ENCODE results near the gene BRD9.

The BRD9 gene

DNA sequence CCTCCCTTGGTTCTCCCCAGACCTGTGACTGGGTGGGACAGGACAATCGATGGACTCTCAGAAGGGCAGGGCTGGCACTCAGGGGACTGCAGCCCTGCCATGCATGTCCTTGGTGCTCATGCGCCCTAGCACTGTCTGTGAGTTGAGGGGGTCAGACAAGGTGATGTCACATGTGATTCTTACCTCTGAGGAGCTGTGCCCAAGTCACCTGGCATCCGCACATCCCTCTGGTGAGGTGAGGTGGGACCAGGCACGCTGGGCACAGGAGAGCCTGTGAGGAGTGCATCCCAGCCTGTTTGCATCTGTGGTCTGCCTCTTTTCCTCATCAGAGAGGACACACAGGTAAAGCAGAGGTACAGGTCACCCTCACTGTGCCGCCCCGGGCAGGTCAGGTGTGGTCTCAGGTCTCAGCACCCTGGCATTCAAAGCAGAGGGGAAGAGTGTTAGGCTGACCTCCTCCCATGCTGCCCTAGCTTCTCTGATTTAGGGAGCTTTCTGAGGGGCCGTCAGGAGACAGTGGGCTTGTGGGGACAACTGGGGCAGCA lies 14.8 kb upstream of the BRD9 start:
- FAIRE-seq (no peak), DNase-seq (ENCODE audit: insufficient read length, low spot score) (no peak)
- TF ChIP-seq, protein P1, sequence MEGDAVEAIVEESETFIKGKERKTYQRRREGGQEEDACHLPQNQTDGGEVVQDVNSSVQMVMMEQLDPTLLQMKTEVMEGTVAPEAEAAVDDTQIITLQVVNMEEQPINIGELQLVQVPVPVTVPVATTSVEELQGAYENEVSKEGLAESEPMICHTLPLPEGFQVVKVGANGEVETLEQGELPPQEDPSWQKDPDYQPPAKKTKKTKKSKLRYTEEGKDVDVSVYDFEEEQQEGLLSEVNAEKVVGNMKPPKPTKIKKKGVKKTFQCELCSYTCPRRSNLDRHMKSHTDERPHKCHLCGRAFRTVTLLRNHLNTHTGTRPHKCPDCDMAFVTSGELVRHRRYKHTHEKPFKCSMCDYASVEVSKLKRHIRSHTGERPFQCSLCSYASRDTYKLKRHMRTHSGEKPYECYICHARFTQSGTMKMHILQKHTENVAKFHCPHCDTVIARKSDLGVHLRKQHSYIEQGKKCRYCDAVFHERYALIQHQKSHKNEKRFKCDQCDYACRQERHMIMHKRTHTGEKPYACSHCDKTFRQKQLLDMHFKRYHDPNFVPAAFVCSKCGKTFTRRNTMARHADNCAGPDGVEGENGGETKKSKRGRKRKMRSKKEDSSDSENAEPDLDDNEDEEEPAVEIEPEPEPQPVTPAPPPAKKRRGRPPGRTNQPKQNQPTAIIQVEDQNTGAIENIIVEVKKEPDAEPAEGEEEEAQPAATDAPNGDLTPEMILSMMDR (IDR thresholded peaks at IDR 0.05; ENCODE audit: insufficient read depth, missing control alignments), result no peak

DNA sequence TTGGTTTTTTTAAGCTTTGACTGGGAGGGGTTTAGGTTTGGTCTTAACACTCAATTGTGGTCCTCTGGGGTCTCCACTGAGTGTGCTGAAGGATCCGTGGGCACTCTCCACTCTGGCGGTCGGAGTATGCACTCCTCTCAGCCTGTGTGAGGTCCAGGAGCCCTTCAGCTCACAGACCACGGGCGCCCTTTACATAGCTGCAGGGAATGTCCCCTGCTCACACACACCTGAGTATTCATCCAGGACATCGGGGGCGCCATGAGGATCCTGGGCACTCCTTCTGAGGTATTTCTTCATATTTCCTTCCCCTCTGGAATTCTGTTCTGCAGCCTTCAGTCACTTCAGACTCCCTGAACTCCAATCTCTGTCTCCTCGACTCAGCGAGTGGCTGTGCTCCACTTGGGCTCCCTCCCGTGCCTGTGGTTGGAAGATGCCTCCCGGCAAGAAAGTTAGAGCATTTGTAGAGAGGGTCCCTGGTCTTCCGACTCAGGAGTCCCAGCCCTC lies 12.6 kb upstream of the BRD9 start:
- TF ChIP-seq, protein P1 (IDR thresholded peaks at IDR 0.05; ENCODE audit: insufficient read depth, missing control alignments), result no peak
- FAIRE-seq (no peak), DNase-seq (ENCODE audit: insufficient read length, low spot score) (no peak)

DNA sequence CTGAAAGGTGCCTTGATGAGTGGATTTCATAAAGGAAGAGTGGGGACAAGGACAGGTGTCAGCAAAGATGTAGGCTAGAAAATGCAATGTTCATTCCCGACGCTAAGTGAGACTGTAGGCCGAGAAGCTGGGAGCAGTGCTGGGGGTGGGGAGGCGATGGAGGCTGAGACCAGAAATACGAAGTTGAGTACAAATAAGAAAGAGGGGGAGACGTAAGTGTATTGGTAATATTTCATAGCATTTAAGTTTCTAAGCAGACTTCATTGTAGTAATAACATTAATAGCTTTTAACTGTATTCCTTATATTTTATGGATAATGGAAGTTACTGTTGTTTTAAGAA lies 11.1 kb upstream of the BRD9 start:
- no peak for DNase-seq (ENCODE audit: insufficient read length, low spot score)
- no peak for FAIRE-seq
- TF ChIP-seq, protein P1 (IDR thresholded peaks at IDR 0.05; ENCODE audit: insufficient read depth, missing control alignments), result no peak

DNA sequence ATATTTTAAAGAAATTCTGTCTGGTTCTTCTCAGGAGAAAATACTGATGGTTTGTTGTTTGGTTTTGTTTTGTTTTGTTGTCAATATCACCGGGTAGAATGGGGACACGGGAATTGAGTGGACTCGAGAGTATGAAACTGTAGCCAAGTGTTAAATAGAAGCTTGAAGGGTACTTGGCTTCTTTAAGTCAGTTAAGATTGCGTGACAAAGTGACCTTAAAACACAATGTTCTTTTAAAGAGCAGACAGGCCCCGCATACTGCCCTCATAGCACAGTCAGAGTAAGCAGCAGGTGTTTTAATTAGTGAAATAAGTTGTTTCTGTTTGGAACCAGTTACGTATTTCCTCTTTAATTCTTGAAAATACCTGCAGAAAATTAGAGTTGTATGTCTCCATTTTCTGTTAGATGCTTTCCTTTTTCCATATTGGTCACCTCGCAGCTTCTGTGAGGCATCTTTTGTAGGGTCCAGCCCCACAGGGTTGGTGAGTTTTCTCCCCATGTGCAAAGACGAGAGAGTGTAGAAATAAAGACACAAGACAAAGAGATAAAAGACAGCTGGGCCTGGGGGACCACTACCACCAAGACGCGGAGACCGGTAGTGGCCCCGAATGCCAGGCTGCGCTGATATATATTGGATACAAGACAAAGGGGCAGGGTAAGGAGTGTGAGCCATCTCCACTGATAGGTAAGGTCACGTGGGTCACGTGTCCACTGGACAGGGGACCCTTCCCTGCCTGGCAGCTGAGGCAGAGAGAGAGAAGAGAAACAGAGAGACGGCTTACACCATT lies 9.7 kb upstream of the BRD9 start:
- FAIRE-seq (no peak), DNase-seq (ENCODE audit: insufficient read length, low spot score) (no peak)
- TF ChIP-seq, protein P1 (IDR thresholded peaks at IDR 0.05; ENCODE audit: insufficient read depth, missing control alignments), result no peak

DNA sequence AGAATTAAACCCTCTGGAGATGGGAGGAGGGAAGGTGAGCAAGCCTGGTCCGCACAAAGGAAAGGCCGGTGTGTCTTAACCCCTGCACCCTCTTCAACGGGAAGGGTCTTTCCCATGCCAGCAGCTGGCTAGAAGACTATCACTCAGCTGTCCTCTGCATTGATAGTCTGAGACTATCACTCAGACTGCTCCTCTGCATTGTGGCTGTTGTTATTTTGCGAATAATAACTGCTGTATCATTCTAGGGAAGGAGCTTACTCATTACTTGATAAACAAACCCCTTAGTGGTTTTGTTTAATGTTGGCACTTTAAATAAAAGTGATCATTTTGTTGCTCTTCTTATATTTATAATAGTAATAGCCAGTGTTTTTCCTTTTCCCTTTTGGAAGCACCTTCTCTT lies 8.2 kb upstream of the BRD9 start:
- TF ChIP-seq, protein P1 (IDR thresholded peaks at IDR 0.05; ENCODE audit: insufficient read depth, missing control alignments), result no peak
- FAIRE-seq, result no peak
- no peak for DNase-seq (ENCODE audit: insufficient read length, low spot score)

DNA sequence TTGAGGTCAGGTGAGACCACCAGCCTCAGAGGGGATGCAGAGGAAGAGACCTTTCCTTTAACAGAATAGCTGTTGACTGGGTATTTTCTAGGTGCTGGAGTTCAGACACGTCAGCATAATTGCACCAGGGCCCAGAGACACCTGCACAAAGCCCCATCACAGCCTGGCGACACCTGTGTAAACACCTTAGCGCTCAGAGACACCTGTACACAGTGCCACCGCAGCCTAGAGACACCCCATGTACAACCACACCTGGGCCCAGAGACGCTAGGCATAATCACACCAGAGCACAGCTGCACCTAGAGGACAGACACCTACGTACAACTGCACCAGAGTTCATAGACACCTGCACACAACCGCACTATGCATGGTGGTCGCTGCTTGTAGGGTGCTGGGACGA lies 1.1 kb upstream of the BRD9 start:
- TF ChIP-seq, protein P1 (IDR thresholded peaks at IDR 0.05; ENCODE audit: insufficient read depth, missing control alignments), result no peak
- no peak for FAIRE-seq
- DNase-seq (ENCODE audit: insufficient read length, low spot score), result no peak

DNA sequence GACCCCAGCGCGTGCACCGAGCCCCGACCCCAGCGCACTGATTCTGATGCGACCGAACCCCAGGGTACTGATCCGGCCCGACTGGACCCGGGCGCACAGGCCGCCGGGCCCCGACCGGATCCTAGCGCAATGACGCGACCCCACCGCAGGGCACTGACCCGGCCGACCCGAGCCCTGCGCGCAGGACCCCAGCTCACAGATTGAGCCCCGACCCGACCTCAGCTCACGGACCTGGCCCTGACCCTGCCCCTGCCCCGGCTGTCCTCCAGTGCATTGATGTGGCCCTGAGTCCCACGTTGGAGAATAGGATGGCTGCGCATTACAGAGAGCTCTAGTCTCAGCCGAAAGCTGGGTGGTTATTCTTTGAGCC lies 521 bp upstream of the BRD9 start:
- DNase-seq (ENCODE audit: insufficient read length, low spot score) (no peak), FAIRE-seq (no peak)
- TF ChIP-seq, protein P1 (IDR thresholded peaks at IDR 0.05; ENCODE audit: insufficient read depth, missing control alignments), result no peak
